Stimulated activated memory B cell treated with anti-CD40 and anti-IgM and Interleukin-4, amounts not matched to agents 10 μg/mL and 1 μg/mL and 100 μg/mL, for 72 hours (primary cell): ENCODE results near the gene SPDEF.

Experiments used
- ATAC-seq: fragments of 150-1000 bp; cut with Tn5 transposase; 2 replicates; pipeline ENCODE4 v1.10.0; 2021
- H3K27ac Mint-ChIP-seq: one replicate; pipeline ENCODE4 v1.8.0; 2022; ENCODE audit warnings: mild to moderate bottlenecking, mixed read lengths
- H3K27me3 Mint-ChIP-seq: one replicate; pipeline ENCODE4 v1.8.0; 2022; ENCODE audit warnings: mixed read lengths
- H3K36me3 Mint-ChIP-seq: one replicate; pipeline ENCODE4 v1.8.0; 2022; ENCODE audit warnings: mixed read lengths
- H3K4me1 Mint-ChIP-seq: one replicate; pipeline ENCODE4 v1.8.0; 2022; ENCODE audit warnings: mixed read lengths
- H3K4me3 Mint-ChIP-seq: one replicate; pipeline ENCODE4 v1.8.0; 2022; ENCODE audit warnings: mild to moderate bottlenecking, moderate library complexity, mixed read lengths
- H3K9me3 Mint-ChIP-seq: one replicate; pipeline ENCODE4 v1.8.0; 2022; ENCODE audit warnings: mixed read lengths

SPDEF gene

GRCh38 chr6:34573567-34574183 lies 17.5 kb upstream of the SPDEF start:
- Mint-ChIP-seq H3K4me1 (no peaks in the 10 kb centered on the region), H3K36me3 (no peaks in the 10 kb centered on the region), H3K9me3 (no peaks in the 10 kb centered on the region), H3K27ac (no peak overlapping the region), H3K4me3 (no peak overlapping the region), H3K27me3 (peaks cover 29% of the 10 kb centered on the region)
- ATAC-seq, result no peak

DNA sequence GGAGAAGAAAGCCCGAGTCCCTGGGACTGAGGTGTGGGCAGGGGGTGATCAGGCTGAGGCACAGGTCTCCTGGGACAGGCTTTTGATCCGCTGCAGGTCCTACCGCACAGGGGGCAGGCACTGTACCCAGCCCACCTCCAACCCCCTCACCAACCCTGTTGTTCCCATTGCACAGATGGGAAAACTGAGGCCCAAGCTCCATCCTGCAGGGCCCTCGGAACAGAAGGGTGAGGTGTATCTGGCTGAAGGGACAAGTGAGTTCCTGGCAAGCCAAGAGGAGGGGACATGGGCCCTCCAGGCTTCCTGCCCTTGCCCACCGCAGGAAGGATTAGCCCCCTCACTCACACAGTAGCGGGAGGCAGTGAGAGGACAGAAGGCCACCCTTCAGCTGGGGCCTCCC lies 16.5 kb upstream of the SPDEF start:
- no peaks in the 10 kb centered on the region for H3K36me3 Mint-ChIP-seq
- no peak overlapping the region for H3K27ac Mint-ChIP-seq
- no peaks in the 10 kb centered on the region for H3K9me3 Mint-ChIP-seq
- no peak for ATAC-seq
- H3K4me1 Mint-ChIP-seq, result no peaks in the 10 kb centered on the region
- peaks cover 40% of the 10 kb centered on the region for H3K27me3 Mint-ChIP-seq
- H3K4me3 Mint-ChIP-seq, result no peak overlapping the region

GRCh38 chr6:34572021-34572420 lies 15.9 kb upstream of the SPDEF start:
- Mint-ChIP-seq H3K36me3 (no peaks in the 10 kb centered on the region), H3K9me3 (no peaks in the 10 kb centered on the region), H3K27ac (no peak overlapping the region), H3K4me1 (no peaks in the 10 kb centered on the region), H3K4me3 (no peak overlapping the region), H3K27me3 (peaks cover 40% of the 10 kb centered on the region)
- no peak for ATAC-seq

DNA sequence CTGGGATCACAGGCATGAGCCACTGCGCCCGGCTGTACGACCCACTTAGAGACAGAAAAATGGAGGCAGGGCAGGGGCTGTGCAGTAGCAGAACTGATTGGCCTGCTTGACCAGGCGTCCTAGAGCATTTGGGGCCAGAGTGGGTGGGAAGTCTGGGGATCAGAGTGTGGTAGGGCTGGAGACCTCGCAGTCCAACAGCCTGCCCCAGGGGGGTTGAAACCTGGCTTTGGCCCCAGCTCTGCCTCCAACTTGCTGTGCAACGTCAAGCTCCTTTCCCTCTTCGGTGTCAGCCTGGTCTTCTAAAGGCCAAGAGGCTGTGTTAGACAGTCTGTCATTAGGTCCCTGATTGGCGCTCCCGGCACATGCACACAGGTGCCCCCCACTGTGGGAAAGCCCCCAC lies 15.3 kb upstream of the SPDEF start:
- Mint-ChIP-seq H3K27ac (no peak overlapping the region), H3K4me3 (no peak overlapping the region), H3K36me3 (no peaks in the 10 kb centered on the region), H3K4me1 (no peaks in the 10 kb centered on the region), H3K9me3 (no peaks in the 10 kb centered on the region), H3K27me3 (peaks cover 40% of the 10 kb centered on the region)
- ATAC-seq, result no peak

GRCh38 chr6:34570066-34570833 lies 14.1 kb upstream of the SPDEF start:
- H3K4me1 Mint-ChIP-seq, result no peaks in the 10 kb centered on the region
- H3K36me3 Mint-ChIP-seq, result no peaks in the 10 kb centered on the region
- H3K9me3 Mint-ChIP-seq, result no peaks in the 10 kb centered on the region
- H3K4me3 Mint-ChIP-seq, result no peak overlapping the region
- peaks cover 40% of the 10 kb centered on the region for H3K27me3 Mint-ChIP-seq
- H3K27ac Mint-ChIP-seq, result no peak overlapping the region
- ATAC-seq, result no peak

GRCh38 chr6:34569361-34569973 lies 13.3 kb upstream of the SPDEF start:
- Mint-ChIP-seq H3K27me3 (peaks cover 40% of the 10 kb centered on the region), H3K36me3 (no peaks in the 10 kb centered on the region), H3K4me1 (no peaks in the 10 kb centered on the region), H3K4me3 (no peak overlapping the region), H3K9me3 (no peaks in the 10 kb centered on the region), H3K27ac (no peak overlapping the region)
- ATAC-seq, result no peak

DNA sequence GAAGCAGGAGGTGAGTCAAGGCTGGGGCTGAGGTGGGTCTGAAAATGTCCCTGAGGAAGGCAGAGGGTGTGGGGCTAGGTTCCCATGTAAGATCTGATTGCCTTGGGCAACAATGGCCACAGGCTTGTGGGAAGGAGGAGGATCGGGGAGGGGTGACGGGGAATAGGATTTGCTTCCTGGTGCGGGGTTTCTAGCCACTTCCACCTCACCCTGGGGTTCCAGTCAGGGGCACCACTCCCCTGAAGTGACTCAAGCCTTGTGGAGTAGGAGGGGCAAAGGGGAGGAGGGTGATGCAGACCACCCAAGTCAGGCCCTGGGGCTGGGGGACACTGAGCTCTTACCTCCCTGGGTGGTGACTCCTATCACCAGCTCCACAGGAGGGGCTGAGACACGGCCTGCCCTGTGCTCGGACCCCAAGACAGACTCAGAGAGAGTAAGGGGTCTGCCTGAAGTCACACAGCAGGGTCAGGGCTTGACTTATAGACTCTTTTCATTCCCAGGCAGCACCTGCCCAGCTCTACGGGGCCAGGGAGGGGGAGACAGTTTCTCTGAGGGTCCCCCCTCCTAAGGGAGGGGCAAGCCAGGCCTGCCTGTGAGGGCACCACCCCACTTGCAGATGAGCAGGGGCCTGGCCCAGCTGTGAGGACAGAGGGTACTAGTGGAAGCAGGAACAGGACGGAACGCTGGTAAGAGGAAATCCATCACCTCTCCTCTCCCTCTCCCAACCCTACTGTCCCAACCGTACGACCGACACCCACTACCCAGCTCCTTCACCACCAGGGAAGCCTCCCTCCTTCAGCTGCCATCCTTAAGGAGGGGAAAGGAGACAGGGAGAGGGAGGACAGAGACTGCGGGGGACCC lies 12.4 kb upstream of the SPDEF start:
- Mint-ChIP-seq H3K27me3 (peaks cover 42% of the 10 kb centered on the region), H3K36me3 (no peaks in the 10 kb centered on the region), H3K4me1 (no peaks in the 10 kb centered on the region), H3K4me3 (no peak overlapping the region), H3K9me3 (no peaks in the 10 kb centered on the region), H3K27ac (no peak overlapping the region)
- no peak for ATAC-seq

DNA sequence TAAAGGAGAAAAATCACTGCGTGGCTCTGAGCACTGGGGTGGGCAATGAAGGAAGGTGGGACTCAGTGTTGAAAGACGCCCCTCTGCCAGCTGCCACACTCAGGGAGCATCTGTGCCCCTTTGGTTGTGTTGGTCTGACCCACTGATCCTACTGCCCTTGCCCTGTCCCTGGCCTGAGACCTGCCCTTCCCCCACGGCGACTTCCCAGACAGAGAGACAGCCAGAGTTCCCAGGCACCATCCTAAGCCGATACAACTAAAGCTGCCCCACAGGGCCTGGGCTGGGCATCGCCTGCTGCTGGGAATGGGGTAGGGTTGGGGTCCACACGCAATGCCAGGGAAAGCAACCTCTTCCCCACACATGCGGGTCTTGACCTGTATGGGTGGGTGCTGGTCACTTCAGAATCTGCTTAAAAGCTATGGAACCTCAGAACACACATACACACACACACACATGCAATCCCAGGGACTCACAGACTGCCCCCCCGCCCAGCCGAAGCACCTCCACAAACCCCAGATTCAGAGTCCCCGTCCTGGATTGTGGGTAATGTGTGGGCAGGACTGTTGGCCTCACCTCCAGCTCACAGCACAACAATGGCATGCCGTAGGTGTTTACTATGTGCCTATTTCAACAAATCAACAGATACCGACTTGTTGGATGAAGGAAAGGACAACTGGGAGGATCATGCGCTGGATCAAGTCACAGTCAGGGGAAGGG lies 10.9 kb upstream of the SPDEF start:
- no peak overlapping the region for H3K27ac Mint-ChIP-seq
- ATAC-seq, result no peak

GRCh38 chr6:34565722-34566137 lies 9.6 kb upstream of the SPDEF start:
- no peaks in the 10 kb centered on the region for H3K4me1 Mint-ChIP-seq
- H3K9me3 Mint-ChIP-seq, result no peaks in the 10 kb centered on the region
- no peak overlapping the region for H3K4me3 Mint-ChIP-seq
- H3K27me3 Mint-ChIP-seq, result peaks cover 34% of the 10 kb centered on the region
- ATAC-seq, result no peak
- H3K27ac Mint-ChIP-seq, result no peak overlapping the region
- no peaks in the 10 kb centered on the region for H3K36me3 Mint-ChIP-seq

More for the DNA sequence above, 10.9 kb upstream of the SPDEF start:
- Mint-ChIP-seq H3K4me1 (no peaks in the 10 kb centered on the region), H3K27me3 (peaks cover 40% of the 10 kb centered on the region), H3K4me3 (no peak overlapping the region), H3K36me3 (no peaks in the 10 kb centered on the region), H3K9me3 (no peaks in the 10 kb centered on the region)

GRCh38 chr6:34564181-34564580 lies 8.1 kb upstream of the SPDEF start:
- no peak overlapping the region for H3K27ac Mint-ChIP-seq
- H3K4me3 Mint-ChIP-seq, result no peak overlapping the region
- H3K36me3 Mint-ChIP-seq, result no peaks in the 10 kb centered on the region
- ATAC-seq, result no peak
- no peaks in the 10 kb centered on the region for H3K4me1 Mint-ChIP-seq
- no peaks in the 10 kb centered on the region for H3K9me3 Mint-ChIP-seq
- peaks cover 24% of the 10 kb centered on the region for H3K27me3 Mint-ChIP-seq

DNA sequence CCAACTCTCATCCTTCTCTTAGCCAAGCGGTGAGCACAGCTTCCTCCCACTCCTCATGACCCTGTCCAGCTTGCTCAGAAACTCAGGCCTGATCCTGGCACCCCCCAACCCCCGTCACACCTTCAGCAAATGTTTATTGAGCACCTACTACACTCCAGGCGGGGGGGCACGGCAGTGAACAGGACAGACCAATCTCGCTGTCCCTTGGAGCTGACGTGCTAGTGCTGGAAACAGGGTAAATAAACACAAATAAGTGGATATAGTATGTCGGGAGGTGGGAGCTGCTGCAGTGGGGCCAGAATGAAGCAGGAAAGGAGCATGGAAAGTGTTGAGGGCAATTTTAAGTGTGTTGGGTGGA lies 7.4 kb upstream of the SPDEF start:
- ATAC-seq, result no peak
- H3K9me3 Mint-ChIP-seq, result no peaks in the 10 kb centered on the region
- no peaks in the 10 kb centered on the region for H3K4me1 Mint-ChIP-seq
- H3K36me3 Mint-ChIP-seq, result no peaks in the 10 kb centered on the region
- no peak overlapping the region for H3K27ac Mint-ChIP-seq
- H3K27me3 Mint-ChIP-seq, result peaks cover 17% of the 10 kb centered on the region
- no peak overlapping the region for H3K4me3 Mint-ChIP-seq

DNA sequence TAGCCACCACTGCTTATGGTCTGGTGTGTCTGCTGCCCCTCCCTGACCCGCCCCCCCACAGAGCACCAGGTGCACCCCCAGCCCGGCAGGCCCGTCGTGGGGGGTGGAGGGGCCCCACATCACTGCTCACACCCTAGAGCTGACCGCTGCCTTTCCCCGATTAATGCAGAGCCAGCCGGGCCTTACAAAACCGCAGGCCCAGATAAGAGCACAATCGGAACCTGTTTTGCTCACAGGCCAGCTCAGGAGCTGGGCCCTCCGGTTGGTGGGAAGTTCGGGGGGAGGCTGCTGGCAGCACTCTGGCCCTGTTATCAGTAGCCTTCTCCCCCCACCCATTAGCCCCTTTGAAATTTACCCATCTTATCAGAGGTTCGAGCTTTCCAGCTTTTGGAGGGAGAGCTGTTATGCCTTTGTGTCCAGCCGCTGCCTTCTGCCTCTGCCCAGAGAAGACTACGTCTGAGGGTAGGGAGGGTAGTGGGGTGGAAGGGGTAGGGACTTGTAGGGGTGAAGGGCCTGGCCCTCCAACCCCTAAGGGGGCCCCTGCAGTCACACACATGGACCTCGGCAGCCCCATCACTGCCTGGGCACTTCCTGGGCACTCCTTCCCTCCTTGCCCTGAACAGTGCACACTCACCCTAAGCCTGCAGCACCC lies 6.9 kb upstream of the SPDEF start:
- no peak for ATAC-seq
- no peaks in the 10 kb centered on the region for H3K36me3 Mint-ChIP-seq

DNA sequence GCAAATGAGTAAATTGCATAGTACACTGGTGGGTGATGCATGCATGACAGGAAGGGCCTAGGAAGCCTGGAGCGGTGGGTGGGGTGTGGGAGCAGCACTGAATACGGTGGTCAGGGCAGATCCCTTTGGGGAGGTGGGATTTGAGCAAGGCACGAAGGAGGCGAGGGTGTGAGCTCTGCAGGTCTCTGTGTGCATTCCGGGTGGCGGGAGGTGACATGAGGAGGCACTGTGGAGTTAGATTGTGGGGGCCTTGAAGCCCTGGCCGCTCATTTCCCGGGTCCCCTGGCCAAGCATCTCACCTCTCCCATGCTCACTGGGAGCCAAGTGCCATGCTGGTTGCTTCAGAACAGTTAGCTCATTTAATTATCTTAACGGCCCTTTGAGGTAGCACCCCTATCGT lies 6.2 kb upstream of the SPDEF start:
- no peak for ATAC-seq
- Mint-ChIP-seq H3K27me3 (peaks cover 8% of the 10 kb centered on the region), H3K27ac (no peak overlapping the region), H3K4me1 (no peaks in the 10 kb centered on the region), H3K36me3 (no peaks in the 10 kb centered on the region), H3K4me3 (no peak overlapping the region), H3K9me3 (no peaks in the 10 kb centered on the region)

More for the DNA sequence above, 6.9 kb upstream of the SPDEF start:
- Mint-ChIP-seq H3K27me3 (peaks cover 12% of the 10 kb centered on the region), H3K27ac (no peak overlapping the region), H3K4me1 (no peaks in the 10 kb centered on the region), H3K9me3 (no peaks in the 10 kb centered on the region), H3K4me3 (no peak overlapping the region)

DNA sequence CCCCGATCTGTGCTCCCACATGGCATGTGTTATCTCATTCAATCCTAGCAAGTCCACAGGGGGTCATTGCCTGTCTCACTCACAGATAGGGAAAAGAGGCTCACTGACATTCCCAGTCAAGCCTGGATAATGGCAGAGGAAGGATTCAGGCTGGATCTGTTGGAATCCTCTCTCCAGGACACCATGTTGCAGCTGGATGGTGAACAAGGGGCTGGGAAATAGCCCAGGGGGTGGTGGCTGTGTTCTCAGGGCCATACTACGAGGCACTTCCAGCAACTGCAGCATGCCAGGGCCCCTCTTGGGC lies 5.0 kb upstream of the SPDEF start:
- Mint-ChIP-seq H3K27me3 (peaks cover 8% of the 10 kb centered on the region), H3K4me3 (no peak overlapping the region), H3K27ac (no peak overlapping the region), H3K4me1 (no peaks in the 10 kb centered on the region), H3K9me3 (no peaks in the 10 kb centered on the region), H3K36me3 (no peaks in the 10 kb centered on the region)
- no peak for ATAC-seq
